HK-2 (cell line): ENCODE measurements around the gene OSCP1.
"Not testable (repeated sequence)": the region's sequence is repeated elsewhere in the genome, so short reads cannot be mapped to it uniquely, and the experiment has no call there.

Source experiments
- DNase-seq: peaks from one replicate; pipeline ENCODE4 v3.0.0-alpha.2; 2018; ENCODE audit not compliant: unreplicated experiment

Gene OSCP1, protein sequence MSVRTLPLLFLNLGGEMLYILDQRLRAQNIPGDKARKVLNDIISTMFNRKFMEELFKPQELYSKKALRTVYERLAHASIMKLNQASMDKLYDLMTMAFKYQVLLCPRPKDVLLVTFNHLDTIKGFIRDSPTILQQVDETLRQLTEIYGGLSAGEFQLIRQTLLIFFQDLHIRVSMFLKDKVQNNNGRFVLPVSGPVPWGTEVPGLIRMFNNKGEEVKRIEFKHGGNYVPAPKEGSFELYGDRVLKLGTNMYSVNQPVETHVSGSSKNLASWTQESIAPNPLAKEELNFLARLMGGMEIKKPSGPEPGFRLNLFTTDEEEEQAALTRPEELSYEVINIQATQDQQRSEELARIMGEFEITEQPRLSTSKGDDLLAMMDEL

DNA sequence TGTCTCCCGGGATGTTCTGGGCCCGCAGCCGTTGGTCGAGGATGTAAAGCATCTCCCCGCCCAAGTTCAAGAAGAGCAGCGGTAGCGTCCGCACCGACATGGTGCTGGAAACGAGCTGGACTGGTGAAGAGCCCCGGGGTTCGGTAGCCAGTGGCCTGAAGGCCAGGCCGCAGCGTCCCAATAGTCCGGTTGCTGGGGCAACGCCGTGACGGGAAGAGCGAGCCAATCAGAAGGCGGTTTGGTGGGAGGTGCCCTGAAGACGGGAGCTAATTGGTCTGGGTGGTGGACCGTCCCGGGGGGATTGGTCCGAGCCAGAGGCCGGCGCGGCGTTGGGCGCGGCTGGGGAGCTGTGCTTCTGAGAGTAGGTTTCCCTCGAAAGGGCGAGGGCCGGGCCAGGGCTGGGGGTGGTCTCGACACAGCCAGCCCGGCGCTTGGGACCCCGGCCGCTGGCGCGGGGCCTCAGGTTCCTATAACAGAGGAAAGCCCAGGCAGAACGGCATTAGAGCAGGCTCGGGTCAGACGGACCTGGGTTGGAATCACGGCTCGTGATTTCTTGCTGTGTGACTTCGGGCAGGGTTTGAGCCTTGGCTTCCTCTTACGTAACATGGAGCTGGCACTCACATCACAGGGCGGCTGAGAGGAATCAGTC is at the start of gene OSCP1:
OSCP1 (minus strand) TSS at position 182 of the 649 bp plus-strand sequence; CDS start at position 100, 82 bp downstream.
- DNase-seq = peak; percentile 96

DNA sequence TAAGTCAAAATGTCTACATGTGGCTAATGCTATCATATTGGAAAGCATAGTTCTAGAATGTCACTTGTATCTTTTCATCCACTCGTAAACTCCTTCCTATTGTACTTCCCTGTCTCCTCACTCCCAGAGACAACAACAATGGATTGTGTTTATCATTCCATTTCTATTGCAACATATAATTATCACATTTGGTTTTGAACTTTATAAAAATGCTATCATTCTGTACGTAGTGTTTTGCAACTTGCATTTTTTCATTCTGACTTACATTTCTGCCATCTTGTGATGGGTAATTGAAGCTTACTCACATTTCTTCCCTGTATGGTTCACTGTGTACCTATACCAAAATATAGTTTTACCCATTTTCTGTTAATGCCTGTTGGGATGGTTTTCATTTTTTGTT is 47.0 kb upstream of the OSCP1 start:
- DNase-seq = no peak

DNA sequence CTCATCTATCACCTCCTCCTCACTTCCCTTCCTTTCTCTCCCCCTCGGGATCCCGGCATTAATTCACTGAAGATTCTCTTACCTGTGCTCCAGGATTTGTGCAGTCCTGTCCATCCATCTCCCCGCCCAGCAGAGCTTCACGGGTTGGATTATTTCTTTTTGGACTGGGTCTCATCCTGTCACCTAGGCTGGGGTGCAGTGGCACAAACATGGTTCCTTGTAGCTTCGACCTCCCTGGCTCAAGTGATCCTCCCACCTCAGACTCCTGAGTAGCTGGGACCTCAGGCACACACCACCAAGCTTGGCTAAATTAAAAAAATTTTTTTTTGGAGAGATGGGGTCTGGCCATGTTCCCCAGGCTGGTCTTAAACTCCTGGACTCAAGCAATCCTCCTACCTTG is 44.7 kb upstream of the OSCP1 start:
- no peak for DNase-seq

DNA sequence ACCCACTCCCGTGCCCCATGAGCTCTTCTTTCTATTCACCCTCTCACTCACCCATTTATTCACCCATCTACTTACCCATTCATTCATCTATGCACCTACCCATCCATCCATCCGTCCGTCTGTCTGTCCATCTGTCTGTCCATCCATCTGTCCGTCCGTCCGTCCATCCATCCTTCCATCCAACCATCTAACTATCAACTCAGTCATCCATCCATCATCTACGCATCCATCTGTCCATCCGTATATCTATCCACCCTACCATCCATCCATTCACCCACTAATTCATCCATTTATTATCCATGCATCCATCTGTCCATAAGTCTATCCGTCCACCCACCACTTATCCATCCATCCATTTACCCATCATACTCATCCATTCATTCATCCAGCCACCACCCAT is 43.3 kb upstream of the OSCP1 start:
- DNase-seq = no peak

DNA sequence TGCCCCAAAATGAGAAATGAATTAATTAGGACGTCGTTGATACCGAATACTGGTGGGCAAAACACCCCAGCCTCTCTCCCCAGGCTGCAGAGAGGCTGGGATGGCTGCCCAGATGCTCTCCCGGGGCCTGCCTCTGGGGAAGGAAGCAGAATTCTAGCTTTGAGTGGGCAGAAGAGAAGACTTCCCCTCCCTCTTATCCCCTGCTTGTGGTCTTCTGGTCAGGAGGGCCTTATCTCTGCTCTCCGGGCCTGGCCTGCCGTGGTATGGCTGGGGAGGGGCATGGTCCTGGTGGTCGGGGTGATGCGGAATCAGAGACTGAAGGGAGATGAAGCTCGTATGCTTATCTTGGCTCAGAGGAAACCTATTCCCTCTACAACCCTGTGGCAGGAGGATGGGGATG is 42.2 kb upstream of the OSCP1 start:
- no peak for DNase-seq

DNA sequence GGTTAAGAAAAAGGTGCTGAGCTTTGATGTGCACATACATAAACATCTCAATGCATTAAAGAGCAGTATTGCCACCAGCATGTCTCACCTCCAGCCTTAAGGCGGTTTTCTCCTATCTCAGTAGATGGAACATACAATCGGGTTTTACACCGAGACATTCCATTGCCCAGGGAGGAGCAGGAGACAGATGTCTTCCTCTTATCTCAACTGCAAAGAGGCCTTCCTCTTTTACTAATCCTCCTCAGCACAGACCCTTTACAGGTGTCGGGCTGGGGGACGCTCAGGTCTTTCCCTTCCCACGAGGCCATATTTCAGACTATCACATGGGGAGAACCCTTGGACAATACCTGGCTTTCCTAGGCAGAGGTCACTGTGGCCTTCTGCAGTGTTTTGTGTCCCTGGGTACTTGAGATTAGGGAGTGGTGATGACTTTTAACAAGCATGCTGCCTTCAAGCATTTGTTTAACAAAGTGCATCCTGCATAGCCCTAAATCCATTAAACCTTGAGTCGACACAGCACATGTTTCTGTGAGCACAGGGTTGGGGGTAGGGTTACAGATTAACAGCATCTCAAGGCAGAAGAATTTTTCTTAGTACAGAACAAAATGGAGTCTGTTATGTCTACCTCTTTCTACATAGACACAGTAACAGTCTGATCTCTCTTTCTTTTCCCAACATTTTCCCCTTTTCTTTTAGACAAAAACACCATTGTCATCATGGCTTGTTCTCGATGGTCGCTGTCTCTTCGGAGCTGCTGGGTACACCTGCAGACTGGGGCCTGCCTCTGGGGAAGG is 39.2 kb upstream of the OSCP1 start:
- DNase-seq = not testable (repeated sequence)

DNA sequence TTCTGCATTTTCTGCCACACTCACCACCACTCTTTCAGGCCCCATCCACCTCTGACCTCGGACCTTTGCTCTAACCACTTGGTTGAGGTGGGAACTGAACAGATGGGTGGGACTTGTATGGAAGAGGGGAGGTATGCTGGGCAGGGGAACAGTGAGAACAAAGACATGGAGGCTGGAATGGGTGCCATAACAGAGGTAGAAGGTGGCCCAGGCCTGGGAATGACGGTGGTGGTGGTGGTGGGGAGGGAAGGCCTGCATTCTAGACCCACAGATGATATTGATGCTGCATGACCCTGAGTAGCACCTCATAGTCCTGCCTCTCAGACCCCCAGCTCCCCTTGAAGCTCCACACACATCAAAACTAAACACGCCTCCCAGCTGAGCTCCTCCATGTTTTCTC is 37.7 kb upstream of the OSCP1 start:
- DNase-seq = no peak

DNA sequence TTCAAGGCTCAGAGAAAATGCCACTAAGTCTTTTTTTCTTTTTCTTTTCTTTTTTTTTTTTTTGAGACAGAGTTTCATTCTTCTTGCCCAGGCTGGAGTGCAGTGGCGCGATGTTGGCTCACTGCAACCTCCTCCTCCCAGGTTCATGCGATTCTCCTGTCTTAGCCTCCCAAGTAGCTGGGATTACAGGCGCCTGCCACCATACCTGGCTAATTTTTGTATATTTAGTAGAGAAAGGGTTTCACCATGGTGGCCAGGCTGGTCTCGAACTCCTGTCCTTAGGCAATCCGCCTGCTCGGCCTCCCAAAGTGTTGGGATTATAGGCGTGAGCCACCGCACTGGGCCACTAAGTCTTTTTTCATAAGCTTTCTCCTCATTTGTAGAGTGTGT is 37.1 kb upstream of the OSCP1 start:
- not testable (repeated sequence) for DNase-seq

DNA sequence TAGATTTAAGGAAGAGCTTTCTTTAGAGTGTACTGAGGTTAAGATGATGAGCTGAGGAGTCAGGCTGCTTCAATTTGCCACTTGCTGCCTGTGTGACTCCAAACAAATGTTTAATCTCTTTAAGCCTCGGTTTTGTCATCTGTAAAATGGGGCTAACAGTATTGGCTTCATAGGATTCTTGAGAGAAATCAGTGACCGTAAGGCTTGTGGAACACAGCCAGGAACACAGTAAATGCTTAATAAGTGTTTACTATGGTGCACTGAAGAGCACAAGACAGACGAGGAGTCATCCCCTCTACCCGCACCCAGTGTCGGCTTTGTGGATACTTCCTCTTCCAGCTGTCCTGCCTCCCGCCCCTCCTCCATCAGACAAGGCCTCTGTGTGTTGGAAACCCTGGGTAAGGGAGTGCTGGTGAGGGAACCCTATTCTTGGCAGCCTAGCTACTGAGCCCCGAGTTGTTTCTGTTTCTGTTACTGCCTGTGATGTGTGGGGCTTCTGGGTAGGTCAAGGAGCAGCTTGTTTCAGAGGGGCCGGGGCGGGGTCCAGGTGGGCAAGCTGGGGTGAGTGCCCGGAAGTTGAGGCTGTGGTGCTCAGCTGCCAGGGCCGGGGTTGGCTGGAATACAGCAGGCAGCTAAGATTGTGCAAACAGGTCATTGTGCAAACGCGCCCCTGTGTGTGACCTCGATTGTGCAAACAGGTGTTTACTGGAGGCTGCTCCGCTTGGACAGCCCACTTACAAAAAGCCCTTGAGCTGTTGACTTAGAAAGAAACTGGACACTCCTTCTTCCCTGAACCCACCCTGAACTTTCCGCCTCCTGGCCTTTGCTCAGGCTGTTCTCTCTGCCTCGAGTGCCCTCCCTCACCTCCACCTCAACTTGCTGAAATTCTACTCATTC is 36.4 kb upstream of the OSCP1 start:
- DNase-seq = peak; percentile 8

DNA sequence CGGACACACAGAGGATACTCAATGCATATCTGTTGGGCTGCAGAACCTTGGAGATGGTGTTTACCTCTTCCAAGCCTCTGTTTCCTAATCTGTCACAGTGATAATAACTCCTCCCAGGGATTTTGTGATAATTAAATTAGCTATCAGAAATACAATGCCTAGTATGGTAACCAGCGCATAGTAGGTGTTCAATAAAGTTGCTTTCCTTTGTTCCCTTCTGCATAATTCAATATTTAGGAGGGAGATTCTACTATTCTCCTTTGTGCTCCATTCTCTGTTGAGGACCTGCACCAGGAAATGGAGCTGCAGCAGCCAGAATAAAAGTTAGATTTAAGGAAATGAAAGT is 35.8 kb upstream of the OSCP1 start:
- DNase-seq = no peak

DNA sequence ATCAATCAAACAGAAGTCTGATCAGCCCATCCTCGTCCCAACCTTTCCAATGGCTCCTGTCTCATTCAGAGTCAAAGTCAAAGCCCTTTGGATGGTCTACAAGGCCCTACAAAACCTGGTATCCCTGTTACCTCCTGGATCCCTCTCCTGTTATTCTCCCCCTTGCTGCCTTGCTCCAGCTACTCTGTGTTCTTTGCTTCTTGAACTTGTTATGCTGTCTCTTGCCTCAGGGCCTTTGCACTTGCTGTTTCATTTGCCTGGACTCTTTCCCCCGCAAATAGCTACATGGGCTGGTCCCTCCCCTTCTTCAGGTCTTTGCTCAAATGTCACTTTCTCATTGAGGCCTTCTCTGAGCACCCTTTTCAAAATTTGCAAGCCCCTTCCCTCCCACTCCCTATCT is 33.8 kb upstream of the OSCP1 start:
- DNase-seq = no peak

DNA sequence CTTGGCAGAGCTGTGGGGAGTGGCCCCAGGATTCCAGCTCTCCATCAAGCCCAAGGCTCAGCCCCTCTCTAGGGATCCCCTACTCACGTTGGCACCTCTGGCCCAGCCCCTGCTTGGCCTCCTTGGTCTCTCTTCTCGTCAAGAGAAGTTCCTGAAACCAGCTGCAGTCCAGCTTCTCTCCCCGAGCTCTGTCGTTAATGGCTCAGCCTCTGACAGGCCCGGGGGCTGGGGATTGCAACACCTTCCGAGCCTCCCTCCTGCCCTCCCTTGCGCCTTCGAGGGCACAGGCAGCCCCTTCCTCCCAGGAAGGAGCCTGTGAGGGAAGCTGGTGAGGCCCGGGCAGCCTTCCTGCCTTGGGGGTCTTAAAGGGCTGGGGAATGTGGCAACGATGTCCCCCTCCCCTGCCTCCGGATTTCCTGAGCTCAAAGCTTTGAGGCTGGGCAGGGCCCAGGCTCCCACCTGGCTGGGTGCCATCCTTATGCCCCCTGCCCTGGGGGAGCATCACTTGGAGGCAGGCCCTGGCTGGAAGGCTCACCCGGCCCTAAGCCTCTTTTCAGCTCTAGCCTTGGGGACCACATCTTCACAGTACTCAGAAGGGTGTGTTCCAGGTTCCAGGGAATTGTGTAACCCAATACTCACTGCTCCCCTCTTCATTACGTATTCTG is 32.6 kb upstream of the OSCP1 start, which contains the start of gene CSF3R:
CSF3R (minus strand) TSS at position 190 of the 665 bp plus-strand sequence. CDS start 3,417 bp downstream, outside the sequence.
- no peak for DNase-seq

DNA sequence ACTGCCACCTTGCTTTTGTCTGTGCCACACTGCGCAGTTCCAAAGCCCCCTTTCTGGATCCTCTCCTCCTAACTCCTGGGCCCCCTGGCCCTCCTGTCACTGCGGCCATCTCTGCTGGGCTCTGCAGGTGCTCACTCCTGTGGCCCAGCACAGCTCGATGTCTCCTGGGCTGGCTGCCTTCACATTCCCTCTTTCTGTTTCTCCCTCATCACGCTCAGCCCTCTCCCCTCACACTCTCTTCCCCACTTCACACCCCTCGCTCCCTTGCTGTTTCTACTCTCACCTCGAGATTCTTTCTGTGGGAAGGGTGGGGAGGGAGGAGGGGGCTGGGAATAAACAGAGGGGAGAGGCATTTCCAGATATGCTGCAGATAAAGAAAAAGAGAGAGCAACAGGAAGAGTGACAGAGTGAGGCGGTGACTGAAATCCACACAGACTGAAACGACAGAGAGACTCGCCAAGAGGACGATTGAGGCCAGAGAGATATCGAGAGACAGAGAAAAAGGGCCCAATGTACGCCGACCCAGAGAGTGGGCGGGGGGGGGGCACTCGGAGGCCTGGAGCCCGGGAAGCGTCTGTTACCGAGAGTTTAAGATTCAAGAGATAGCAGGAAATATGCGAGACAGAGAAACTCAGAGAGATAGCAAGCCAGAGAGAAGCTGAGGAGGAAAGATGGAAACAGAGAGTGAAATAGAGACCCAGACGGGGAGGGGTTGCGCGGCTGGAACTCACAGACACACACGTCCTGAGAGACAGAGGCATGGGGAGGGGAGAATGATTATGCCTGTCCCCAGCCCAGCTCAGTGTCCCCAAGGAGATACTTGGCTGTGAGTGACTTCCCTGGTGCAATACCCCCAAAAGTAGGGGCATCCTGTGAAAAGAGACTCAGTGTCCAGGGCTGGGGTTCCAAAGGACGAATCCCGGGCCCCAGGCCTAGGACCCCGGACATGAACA is 31.8 kb upstream of the OSCP1 start:
- no peak for DNase-seq

DNA sequence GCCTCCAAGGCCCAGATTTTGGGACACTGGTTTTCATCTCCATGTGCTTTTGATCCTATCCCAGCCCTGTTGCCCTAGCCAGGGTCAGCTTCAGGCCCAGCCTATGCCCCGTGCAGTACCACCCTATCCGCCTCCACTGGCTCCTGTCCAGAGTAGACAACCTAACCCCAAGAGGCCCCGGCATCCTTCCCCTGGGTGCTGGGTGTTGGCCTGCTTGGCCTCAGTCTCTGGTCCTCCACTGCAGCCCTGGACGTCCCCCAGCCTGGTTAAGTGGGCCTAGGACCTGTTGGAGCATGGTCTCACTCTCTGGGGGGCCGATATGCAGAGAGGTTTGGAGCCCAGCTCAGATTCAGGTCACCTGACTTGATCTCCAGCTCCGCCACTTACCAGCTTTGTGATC is 30.8 kb upstream of the OSCP1 start:
- DNase-seq = no peak

DNA sequence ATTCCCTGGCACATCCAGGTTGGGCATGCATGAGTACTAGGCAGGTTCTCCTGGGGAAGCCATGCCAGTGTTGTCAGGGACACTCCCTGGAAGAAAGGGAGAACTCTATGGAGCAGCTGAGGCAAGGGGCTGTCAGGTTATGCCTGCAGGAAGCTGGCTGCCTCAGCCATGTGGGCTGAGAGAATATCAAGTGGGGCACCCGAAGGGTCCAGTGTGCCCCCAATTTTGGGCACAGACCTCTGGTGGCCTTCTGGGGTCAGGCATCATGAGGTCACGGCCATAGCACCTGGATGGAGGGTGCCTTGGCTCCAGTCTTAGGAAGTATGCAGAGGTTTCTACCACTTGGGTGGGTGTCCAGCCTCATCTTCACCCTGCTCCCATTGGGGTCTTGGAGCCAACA is 29.9 kb upstream of the OSCP1 start:
- DNase-seq = no peak

DNA sequence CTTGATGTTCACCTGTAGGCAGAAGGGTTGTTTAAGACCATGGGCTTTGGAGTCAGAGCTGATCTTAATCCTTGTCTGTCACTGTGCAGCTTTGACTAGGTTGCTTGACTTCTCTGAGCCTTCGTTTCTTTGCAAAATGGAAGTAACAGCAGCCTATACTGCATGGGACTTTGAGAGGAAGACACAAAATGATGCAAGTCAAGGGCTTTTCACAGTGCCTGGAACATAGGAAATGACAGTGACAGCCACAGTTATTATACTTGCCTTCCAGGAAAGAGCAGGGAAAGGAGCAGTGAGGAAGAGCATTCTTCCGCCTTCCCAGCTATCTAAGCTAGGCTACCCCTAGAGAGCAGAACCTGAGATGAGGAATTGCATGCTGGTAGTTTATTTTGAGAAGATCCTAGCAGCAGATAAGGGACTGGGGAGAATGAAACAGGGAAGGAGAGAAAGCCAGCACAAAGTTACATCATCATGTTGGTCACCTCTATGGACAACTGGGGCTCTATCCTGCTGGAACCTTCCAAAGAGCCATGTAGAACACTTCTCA is 29.3 kb upstream of the OSCP1 start:
- DNase-seq = no peak

DNA sequence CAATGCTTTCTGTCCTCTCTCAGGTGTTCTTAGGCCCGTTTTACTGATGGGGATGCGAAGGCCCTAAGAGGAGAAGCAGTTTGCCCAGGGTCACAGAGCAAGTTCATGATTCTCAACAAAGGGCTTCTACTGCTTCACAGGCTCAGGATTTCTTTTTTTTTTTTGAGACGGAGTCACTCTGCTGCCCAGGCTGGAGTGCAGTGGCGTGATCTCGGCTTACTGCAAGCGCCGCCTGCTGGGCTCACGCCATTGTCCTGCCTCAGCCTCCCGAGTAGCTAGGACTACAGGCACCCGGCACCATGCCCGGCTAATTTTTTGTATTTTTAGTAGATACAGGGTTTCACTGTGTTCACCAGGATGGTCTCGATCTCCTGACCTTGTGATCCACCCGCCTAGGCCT is 27.4 kb upstream of the OSCP1 start:
- not testable (repeated sequence) for DNase-seq

DNA sequence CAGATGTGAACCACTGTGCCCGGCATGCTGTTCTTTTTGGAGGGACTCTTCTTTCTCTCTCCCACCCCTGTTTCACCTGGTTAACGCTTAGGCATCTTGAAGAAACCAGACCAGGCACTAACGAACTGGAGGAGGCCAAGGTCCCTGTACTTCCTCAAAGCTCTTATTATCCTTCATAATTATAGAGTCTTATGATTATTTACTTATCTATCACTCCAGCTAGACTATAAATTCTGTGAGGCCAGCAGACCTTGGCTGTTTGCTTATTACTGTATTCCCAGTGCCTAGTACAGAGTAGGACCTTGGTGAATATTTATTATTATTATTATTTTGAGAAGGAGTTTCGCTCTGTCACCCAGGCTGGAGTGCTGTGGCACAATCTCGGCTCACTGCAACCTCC is 26.7 kb upstream of the OSCP1 start:
- no peak for DNase-seq

DNA sequence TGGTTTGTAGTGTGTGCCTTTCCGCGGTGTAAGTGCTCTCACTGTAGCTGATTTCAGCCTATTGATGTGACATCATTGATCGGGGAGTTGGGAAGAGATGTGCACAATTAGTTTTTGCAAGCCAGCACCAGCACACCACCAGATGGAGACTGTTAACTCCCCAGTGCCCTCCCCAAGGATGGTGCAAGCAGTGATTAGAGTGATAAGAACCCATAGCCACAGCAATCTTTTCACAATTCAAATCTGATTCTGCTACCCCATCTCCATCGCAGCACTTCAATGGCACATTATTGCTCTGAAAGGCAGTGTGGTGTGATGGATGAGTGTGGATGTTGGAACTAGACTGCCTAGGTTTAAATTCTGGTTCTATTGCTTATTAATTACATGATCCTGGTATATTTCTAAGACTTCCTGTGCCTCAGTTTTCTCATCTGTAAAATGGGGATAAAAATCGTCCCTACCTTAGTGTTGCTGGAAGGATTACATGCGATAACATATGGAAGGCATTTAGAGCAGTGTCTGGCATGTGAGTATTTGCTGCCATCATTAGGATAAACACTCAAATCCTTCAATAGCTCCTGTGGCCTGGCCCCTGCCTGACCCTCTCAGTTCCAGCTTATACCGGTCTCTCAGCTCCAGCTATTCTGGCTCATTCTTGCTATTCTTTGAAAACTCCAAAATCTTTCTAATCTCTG is 25.8 kb upstream of the OSCP1 start:
- no peak for DNase-seq
